ENCODE data around the gene CACNA2D1.
A peak's percentile ranks its signal among the peaks of the same experiment; 100 is the strongest.

CACNA2D1 gene

GRCh38 chr7:82445271-82445670, 1.7 kb upstream of the CACNA2D1 start:
- DNase-seq (ENCODE audit: low read depth in 2 of 2), result no peak
- no peak for TF ChIP-seq CTCF (IDR thresholded peaks at IDR 0.05; ENCODE audit: low read depth, low read length)
- H3K4me3 ChIP-seq (replicated peaks in 1 of 2; ENCODE audit: low read depth in 2 of 2, low read length in 2 of 2), result no peak overlapping the region

- H3K4me3 ChIP-seq (replicated peaks in 1 of 2; ENCODE audit: low read depth in 2 of 2, low read length in 2 of 2), result peak overlapping the region; percentile 83 to 89
- TF ChIP-seq CTCF (IDR thresholded peaks at IDR 0.05; ENCODE audit: low read depth, low read length), result no peak
- no peak for DNase-seq (ENCODE audit: low read depth in 2 of 2)
Measured at GRCh38 chr7:82444220-82444909, 788 bp upstream of the CACNA2D1 start.

- TF ChIP-seq CTCF (IDR thresholded peaks at IDR 0.05; ENCODE audit: low read depth, low read length), result no peak
- peak in 1 of 2 donors; percentile 40 for DNase-seq (ENCODE audit: low read depth in 2 of 2)
- H3K4me3 ChIP-seq (replicated peaks in 1 of 2; ENCODE audit: low read depth in 2 of 2, low read length in 2 of 2), result peak overlapping the region; percentile 83 to 89
Measured at GRCh38 chr7:82443036-82443546, 486 bp downstream of the CACNA2D1 start.

- peak; percentile 28 to 36 for DNase-seq (ENCODE audit: low read depth in 2 of 2)
- no peak for TF ChIP-seq CTCF (IDR thresholded peaks at IDR 0.05; ENCODE audit: low read depth, low read length)
- peak overlapping the region; percentile 83 to 89 for H3K4me3 ChIP-seq (replicated peaks in 1 of 2; ENCODE audit: low read depth in 2 of 2, low read length in 2 of 2)
Measured at GRCh38 chr7:82442492-82443035, 1.0 kb downstream of the CACNA2D1 start.

GRCh38 chr7:82441669-82442478, 1.7 kb downstream of the CACNA2D1 start:
- DNase-seq (ENCODE audit: low read depth in 2 of 2), result peak; percentile 31 to 45
- no peak for TF ChIP-seq CTCF (IDR thresholded peaks at IDR 0.05; ENCODE audit: low read depth, low read length)
- H3K4me3 ChIP-seq (replicated peaks in 1 of 2; ENCODE audit: low read depth in 2 of 2, low read length in 2 of 2), result peak overlapping the region; percentile 83 to 89

- no peak for TF ChIP-seq CTCF (IDR thresholded peaks at IDR 0.05; ENCODE audit: low read depth, low read length)
- no peak overlapping the region for H3K4me3 ChIP-seq (replicated peaks in 1 of 2; ENCODE audit: low read depth in 2 of 2, low read length in 2 of 2)
- no peak for DNase-seq (ENCODE audit: low read depth in 2 of 2)
Measured at GRCh38 chr7:82438521-82438920, 5.1 kb downstream of the CACNA2D1 start.
